Stimulated activated naive CD4-positive, alpha-beta T cell (primary cell): ENCODE results near the gene KSR2.

Source experiments
- DNase-seq, 6 experiments: peaks; one replicate each; lab custom pipeline; 2025; lab: John Stamatoyannopoulos, UW

Gene KSR2

DNA sequence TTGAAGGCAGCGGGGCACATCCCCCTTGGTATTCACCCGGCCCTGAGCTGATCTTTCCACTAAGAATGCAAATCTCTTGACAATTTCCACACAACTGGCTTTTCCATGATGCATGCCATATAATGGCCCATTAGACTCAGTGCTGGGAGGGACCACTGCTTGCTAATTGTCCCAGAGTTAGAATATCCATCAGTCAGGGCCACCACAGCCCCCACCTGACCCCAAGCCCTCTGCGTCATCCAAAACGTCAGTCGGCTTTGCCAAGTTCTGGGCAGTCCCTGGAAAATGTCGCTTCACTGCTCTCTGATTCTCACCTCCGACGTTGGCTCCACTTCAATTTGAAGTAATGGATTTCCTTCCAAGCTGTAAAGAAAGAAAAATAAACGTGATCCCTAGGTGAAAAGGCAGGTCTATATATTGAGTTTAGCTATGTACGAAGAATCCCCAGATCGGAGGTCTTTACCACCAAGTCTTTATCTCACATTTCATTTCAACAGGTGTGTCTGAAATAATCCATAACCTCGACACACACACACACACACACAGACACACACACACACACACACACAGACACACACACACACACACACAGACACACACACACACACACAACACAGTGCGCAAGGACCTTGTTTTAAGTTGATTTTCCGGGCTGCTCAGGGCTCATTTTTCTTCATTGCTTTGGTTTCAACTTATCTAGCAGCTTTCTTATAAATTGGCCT lies 441.9 kb downstream of the KSR2 start:
- no peak for DNase-seq

- DNase-seq, result no peak
These were observed 443.0 kb downstream of the KSR2 start for GRCh38 chr12:117525766-117526165.

GRCh38 chr12:117524806-117525205 lies 444.0 kb downstream of the KSR2 start:
- DNase-seq, result no peak

- no peak for DNase-seq
These were observed 444.8 kb downstream of the KSR2 start for GRCh38 chr12:117523971-117524370.

DNA sequence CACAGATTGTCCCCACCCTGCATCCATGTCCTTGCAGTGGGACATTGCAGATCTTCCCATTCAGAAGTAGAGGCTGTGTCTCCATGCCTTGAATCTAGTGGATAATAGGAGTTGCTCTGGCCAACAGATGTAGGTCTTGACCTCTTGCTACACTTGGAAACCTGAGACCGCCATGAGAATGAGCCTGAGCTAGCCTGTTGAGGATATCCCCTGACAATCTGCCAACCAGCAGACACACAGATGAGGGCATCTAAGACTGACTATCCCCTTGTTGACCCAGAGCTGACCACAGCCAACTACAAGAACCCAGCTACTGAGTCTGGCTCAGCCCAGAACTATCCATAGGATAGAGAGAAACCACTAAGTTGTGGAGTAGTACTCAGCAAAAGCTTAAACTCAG lies 446.2 kb downstream of the KSR2 start:
- DNase-seq, result no peak

GRCh38 chr12:117521867-117522266 lies 446.9 kb downstream of the KSR2 start:
- no peak for DNase-seq

GRCh38 chr12:117521346-117521745 lies 447.4 kb downstream of the KSR2 start:
- DNase-seq, result no peak

DNA sequence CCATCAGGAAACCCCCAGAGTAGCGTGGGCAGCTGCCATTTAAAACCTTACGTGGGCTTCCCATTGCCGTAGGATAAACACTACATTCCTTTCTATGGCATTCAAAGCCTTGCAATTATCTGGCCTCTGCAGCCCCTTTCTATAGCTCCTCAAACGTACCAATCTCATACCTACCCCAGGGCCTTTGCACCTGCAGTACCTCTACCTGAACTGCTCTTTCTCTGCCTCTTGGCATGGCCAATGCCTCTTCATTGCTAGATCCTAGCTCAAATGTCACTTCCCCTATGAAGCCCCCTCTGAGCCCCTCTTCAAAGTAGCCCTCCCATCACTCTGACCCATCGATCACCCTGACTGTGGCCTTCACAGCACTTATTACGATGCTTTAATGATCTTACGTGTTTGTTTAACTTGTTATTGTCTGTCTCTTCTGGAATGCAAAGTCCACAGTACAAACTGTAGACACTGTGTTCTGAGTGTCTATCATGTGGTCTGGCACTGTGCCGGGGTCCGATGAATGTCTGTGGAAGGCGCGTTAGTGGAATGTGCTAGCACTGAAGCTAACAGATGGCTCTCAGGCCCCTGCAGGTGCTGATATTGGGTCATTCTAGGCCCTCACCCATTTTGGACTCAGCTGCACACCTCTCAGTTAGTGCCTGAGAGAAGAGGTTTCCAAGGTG lies 450.1 kb downstream of the KSR2 start:
- DNase-seq, result no peak

DNA sequence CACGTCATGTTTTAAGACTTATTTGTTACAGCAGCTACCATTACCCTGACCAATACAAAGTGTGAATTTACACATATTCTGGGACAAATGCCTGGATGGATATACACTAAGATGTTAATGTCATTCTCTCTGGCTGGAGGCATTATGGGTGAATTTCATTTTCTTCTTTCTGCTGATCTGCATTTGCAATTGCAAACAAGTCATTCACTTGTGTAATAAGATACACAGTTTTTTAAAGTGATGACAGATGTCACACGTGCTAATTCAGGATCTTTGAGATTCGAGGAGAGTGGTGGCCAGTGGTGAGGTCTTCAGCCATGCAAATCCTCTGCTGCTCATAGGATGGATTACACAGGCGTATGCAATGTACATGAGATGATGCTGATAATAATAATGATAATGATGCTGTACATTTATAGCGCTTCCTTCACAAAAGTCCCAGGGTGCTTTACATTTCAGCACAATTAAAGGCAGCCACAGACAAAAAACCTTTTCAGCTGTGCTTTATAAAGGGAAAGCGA lies 451.5 kb downstream of the KSR2 start:
- no peak for DNase-seq

DNA sequence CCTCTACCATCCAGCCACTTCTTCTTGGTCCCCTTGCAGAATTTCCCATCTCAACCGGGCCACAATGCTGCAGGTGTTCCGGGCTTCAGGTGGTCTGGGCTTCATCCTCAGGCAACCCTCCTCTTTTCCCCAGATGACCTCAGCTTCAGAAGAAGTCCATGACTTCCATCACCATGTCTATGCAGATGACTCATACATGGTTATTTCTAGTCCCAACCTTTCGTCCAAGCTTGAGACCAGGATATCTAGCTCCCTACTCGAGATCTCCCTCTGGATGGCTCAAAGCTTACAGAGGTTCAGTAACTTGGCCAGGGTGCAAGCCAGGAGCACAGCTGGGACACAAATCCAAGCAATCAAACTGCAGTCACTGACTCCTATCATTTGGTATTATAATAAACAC lies 452.8 kb downstream of the KSR2 start:
- no peak for DNase-seq

- DNase-seq, result no peak
These were observed 454.8 kb downstream of the KSR2 start for GRCh38 chr12:117514016-117514415.

- no peak for DNase-seq
These were observed 455.4 kb downstream of the KSR2 start for GRCh38 chr12:117513353-117513752.

- DNase-seq, result no peak
These were observed 460.3 kb downstream of the KSR2 start for GRCh38 chr12:117508468-117508867.

GRCh38 chr12:117507548-117507947 lies 461.2 kb downstream of the KSR2 start:
- no peak for DNase-seq

- DNase-seq, result no peak
These were observed 462.5 kb downstream of the KSR2 start for GRCh38 chr12:117506333-117506732.

DNA sequence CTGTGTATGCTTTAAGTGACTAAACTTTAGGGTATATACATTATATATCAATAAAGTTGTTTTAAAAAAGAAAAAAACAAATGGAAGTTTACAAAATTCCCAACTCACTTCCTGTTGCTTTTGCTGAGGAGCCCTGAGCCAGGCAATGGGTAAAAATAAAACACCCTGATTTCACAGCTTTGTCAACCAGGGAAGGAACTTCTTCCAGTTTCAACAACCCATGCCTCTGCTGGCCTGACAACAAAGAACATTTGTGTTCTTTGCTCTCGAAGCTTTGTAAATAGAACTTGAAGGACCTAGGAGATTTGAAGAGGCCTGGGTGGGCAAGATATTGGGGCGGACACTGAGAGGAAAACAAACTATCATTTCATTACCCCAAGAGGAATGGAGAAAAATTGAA lies 466.2 kb downstream of the KSR2 start:
- DNase-seq, result no peak

DNA sequence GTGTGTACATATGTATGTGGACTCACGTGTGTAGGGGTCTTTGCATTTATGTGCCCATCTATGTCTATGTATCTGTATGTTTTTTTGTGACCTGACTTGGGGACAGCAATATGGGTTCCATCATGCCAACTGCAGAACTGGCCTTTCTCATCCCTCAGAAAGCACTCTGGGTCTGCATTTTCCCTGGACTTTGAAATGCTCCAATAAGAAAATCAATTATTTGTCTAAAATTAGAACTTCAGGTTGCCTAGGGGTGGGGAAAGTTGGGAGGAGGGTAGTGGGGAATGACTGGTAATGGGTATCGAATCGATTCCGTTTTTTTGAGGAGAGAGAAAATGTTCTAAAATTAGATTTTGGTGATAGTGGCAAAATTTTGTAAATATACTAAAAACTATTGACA lies 466.6 kb downstream of the KSR2 start:
- no peak for DNase-seq

DNA sequence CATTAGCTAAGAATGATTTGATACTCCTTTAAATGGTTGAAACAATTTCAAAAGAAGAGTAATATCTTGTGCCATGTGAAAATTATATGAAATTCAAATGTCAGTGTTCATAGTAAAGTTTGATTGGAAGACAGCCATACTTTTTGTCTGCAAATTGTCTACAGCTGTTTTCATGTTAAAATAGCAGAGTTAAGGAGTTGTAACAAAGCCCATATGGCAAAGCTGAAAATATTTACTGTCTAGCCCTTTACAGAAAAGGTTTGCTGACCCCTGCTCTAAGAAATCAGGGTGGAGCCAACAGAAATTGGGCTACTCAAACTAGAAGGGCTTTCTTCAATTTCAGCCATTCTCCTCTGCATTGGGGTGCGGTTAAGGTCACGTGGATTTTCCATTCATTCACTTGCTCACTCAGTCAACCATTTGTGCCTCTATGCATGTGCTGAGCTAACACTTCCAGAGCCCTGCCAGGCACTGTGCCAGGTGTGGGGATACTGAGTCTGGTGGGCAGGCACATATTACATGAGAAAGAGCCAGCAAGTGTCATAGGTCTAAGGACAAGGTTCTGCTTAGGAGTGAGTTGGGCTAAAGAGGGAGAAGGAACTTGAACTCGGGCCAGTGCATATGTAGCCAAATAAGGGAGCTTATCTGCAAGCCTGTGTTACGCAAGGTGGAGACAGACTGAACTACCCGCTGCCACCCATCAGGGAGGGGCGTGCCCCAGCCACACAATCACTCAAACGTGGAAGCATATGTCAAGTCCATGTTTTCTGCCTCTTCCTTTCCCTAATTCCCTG lies 467.5 kb downstream of the KSR2 start:
- DNase-seq, result no peak

- DNase-seq, result no peak
These were observed 468.9 kb downstream of the KSR2 start for GRCh38 chr12:117499759-117500485.

GRCh38 chr12:117498880-117499279 lies 469.9 kb downstream of the KSR2 start:
- DNase-seq, result no peak

DNA sequence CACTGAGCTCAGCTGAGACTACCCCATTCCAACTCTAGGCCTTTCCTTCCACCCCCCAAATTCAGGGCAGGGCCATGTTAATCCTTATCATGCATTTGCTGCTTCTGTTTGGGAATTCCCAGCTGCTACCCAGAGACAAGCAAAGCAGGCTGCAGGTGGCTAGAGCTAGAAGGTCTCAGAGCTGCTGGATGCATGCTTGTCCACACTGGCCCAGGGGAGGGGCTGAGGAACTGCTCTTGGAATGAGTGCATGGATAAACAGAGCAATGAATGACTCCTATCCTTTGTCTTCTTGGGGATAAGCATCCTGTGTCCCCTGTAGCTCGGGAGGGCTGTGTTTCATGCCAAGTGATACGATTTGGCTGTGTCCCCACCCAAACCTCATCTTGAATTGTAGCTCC lies 470.5 kb downstream of the KSR2 start:
- no peak for DNase-seq

DNA sequence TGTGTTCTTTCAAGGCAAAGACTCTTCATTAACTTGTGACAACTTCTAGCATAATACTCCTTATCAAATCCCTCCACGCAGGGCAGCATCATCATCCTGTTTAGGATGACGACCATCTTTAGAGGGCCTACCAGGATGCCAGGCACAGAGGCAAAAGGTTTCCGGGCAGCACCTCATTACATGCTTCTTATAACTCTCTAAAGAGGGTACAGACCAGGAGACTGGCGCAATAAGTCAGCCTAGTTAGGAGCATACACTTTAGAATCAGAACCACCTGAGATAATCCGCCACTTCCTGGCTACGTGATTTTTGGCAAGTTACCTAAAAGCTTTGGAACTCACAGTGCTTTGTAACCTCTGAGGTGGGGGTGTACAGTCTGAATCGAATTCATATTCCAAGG lies 471.4 kb downstream of the KSR2 start:
- no peak for DNase-seq
